Uterus (tissue), 4 donors: Measurements from ENCODE around the gene DMD. TPM values are rescaled to one million over a fixed set of nuclear protein-coding genes. Genes with fewer than 3 reads are reported as not detected.

Experiments used
- DNase-seq, 2 donors: peaks; one replicate each; pipeline ENCODE4 v3.0.0-alpha.2; 2019 to 2020
- H3K27ac ChIP-seq, 2 donors: fragments of 200-600 bp; sonication (generic); 1 replicate in 1 of 2; 2 replicates in 1 of 2; pipeline ENCODE4 v1.5.1; 2016 to 2018
- H3K27me3 ChIP-seq, 2 donors: fragments of 200-600 bp; sonication (generic); one replicate each; pipeline ENCODE4 v1.5.1; 2018 to 2019; ENCODE audit warnings: control low read depth in 1 of 2
- H3K36me3 ChIP-seq, 2 donors: fragments of 200-600 bp; sonication (generic); one replicate each; pipeline ENCODE4 v1.5.1; 2019; ENCODE audit warnings: control low read depth in 1 of 2
- H3K4me1 ChIP-seq, 2 donors: fragments of 200-600 bp; sonication (generic); one replicate each; pipeline ENCODE4 v1.5.1; 2018 to 2019; ENCODE audit warnings: control low read depth in 1 of 2
- H3K4me3 ChIP-seq, 2 donors: fragments of 200-600 bp; sonication (generic); 1 replicate in 1 of 2; 2 replicates in 1 of 2; pipeline ENCODE4 v1.5.1; 2018 to 2019; ENCODE audit warnings: mild to moderate bottlenecking in 1 of 2
- H3K9me3 ChIP-seq, 2 donors: fragments of 200-600 bp; sonication (generic); one replicate each; pipeline ENCODE4 v1.5.1; 2019; ENCODE audit warnings: control low read depth in 1 of 2
- CTCF ChIP-seq, 4 experiments: fragments of 200-600 bp in 2 of 4; fragments of 450-650 bp in 2 of 4; sonication (generic) in 2 of 4; IDR thresholded peaks; one replicate each; pipeline ENCODE4 v1.5.1; 2016 to 2019; ENCODE audit warnings: antibody characterized with exemption in 4 of 4, mild to moderate bottlenecking in 2 of 4, moderate library complexity in 1 of 4
- POLR2A ChIP-seq, 2 donors: fragments of 450-650 bp; IDR thresholded peaks; one replicate each; pipeline ENCODE4 v1.6.1; 2016; ENCODE audit warnings: antibody characterized with exemption in 2 of 2, mild to moderate bottlenecking in 1 of 2, moderate library complexity in 1 of 2
- intact Hi-C: fragments of 100-400 bp; cut with DNase I; formaldehyde crosslinking; loops from one replicate; pipeline ENCODE4 v1.15.1; 2023; ENCODE audit warnings: low total_unique reads
- total RNA-seq, 4 donors: library from RNA; depleted of rRNA in 3 of 4; stranded (reverse); fragments of >200 nt in 3 of 4; gene quantifications; one replicate each; pipeline versions ENCODE4 v1.1.0 to v1.2.4, GENCODE V29; 2014 to 2023
- donor health status: DM: yes; HTN: yes; CAD: no.

The DMD gene
- total RNA-seq, 4 donors from 2014 or later: 73.8 to 147 (median 97.8) TPM

GRCh38 chrX:32788936-32789335 is 422.4 kb downstream of the DMD start:
- Histone ChIP-seq H3K9me3 (no peaks in the 10 kb centered on the region), H3K4me1 (no peaks in the 10 kb centered on the region), H3K4me3 (no peak overlapping the region), H3K27me3 (no peaks in the 10 kb centered on the region), H3K36me3 (no peaks in the 10 kb centered on the region), H3K27ac (no peak overlapping the region)
- TF ChIP-seq CTCF (IDR thresholded peaks at IDR 0.05) (no peak), POLR2A (IDR thresholded peaks at IDR 0.05) (no peak)
- intact Hi-C loops: loop anchor here (10.0 kb wide), 1 partner anchor 1604 kb away; no protein-coding TSS in a partner anchor
- DNase-seq: no peak

- intact Hi-C loops: loop anchor here (10.0 kb wide), 1 partner anchor 1595 kb away; no protein-coding TSS in a partner anchor
- Histone ChIP-seq H3K4me1 (no peaks in the 10 kb centered on the region), H3K36me3 (no peaks in the 10 kb centered on the region), H3K27me3 (peaks cover 0 to 4% of the 10 kb centered on the region in 2 donors), H3K4me3 (no peak overlapping the region), H3K9me3 (no peaks in the 10 kb centered on the region), H3K27ac (no peak overlapping the region)
- TF ChIP-seq POLR2A (IDR thresholded peaks at IDR 0.05) (no peak), CTCF (IDR thresholded peaks at IDR 0.05) (no peak)
- DNase-seq: no peak
These were observed 431.2 kb downstream of the DMD start for GRCh38 chrX:32780109-32780508.

GRCh38 chrX:32778965-32779364 is 432.4 kb downstream of the DMD start:
- no peak for DNase-seq
- intact Hi-C loops: no loop called here
- H3K4me1 ChIP-seq: no peaks in the 10 kb centered on the region
- TF ChIP-seq POLR2A (IDR thresholded peaks at IDR 0.05): no peak
- TF ChIP-seq CTCF (IDR thresholded peaks at IDR 0.05): no peak
- H3K36me3 ChIP-seq: no peaks in the 10 kb centered on the region
- peaks cover 0 to 4% of the 10 kb centered on the region in 2 donors for H3K27me3 ChIP-seq
- H3K9me3 ChIP-seq: no peaks in the 10 kb centered on the region
- no peak overlapping the region for H3K4me3 ChIP-seq
- no peak overlapping the region for H3K27ac ChIP-seq

GRCh38 chrX:32774966-32775365 is 436.4 kb downstream of the DMD start:
- no peaks in the 10 kb centered on the region for H3K4me1 ChIP-seq
- intact Hi-C loops: no loop called here
- no peak overlapping the region for H3K27ac ChIP-seq
- no peak for DNase-seq
- TF ChIP-seq POLR2A (IDR thresholded peaks at IDR 0.05): no peak
- TF ChIP-seq CTCF (IDR thresholded peaks at IDR 0.05): no peak
- H3K9me3 ChIP-seq: no peaks in the 10 kb centered on the region
- no peaks in the 10 kb centered on the region for H3K36me3 ChIP-seq
- H3K27me3 ChIP-seq: no peaks in the 10 kb centered on the region
- no peak overlapping the region for H3K4me3 ChIP-seq

GRCh38 chrX:32749070-32749469 is 462.3 kb downstream of the DMD start:
- Histone ChIP-seq H3K9me3 (no peaks in the 10 kb centered on the region), H3K36me3 (no peaks in the 10 kb centered on the region), H3K27ac (no peak overlapping the region), H3K4me1 (peaks cover 0 to 6% of the 10 kb centered on the region in 2 donors), H3K27me3 (no peaks in the 10 kb centered on the region), H3K4me3 (no peak overlapping the region)
- TF ChIP-seq POLR2A (IDR thresholded peaks at IDR 0.05): no peak
- TF ChIP-seq CTCF (IDR thresholded peaks at IDR 0.05): no peak
- intact Hi-C loops: no loop called here
- no peak for DNase-seq
